ENCODE data around the gene ATP8B4.
A peak's percentile ranks its signal among the peaks of the same experiment; 100 is the strongest.

The ATP8B4 gene

GRCh38 chr15:49857496-49858475, 261.2 kb downstream of the ATP8B4 start:
- no peak overlapping the region for H3K4me3 ChIP-seq (ENCODE audit: low read depth, low read length)
- TF ChIP-seq MYC (IDR thresholded peaks at IDR 0.05; ENCODE audit: low read depth, low read length) (no peak), CTCF (IDR thresholded peaks at IDR 0.05; ENCODE audit: low read depth, low read length) (no peak), MAX (IDR thresholded peaks at IDR 0.05; ENCODE audit: low read depth, low read length) (no peak), POLR2A (IDR thresholded peaks at IDR 0.05; ENCODE audit: extremely low read depth, insufficient read length) (no peak)
- no peak for DNase-seq (ENCODE audit: low read depth)

- no peak overlapping the region for H3K4me3 ChIP-seq (ENCODE audit: low read depth, low read length)
- TF ChIP-seq MYC (IDR thresholded peaks at IDR 0.05; ENCODE audit: low read depth, low read length) (no peak), CTCF (IDR thresholded peaks at IDR 0.05; ENCODE audit: low read depth, low read length) (no peak), POLR2A (IDR thresholded peaks at IDR 0.05; ENCODE audit: extremely low read depth, insufficient read length) (no peak), MAX (IDR thresholded peaks at IDR 0.05; ENCODE audit: low read depth, low read length) (no peak)
- DNase-seq (ENCODE audit: low read depth), result peak; percentile 63
Measured at GRCh38 chr15:49855917-49856637, 263.0 kb downstream of the ATP8B4 start.

GRCh38 chr15:49852756-49853155, 266.3 kb downstream of the ATP8B4 start:
- H3K4me3 ChIP-seq (ENCODE audit: low read depth, low read length), result no peak overlapping the region
- DNase-seq (ENCODE audit: low read depth), result no peak

GRCh38 chr15:49848807-49849206, 270.2 kb downstream of the ATP8B4 start:
- no peak overlapping the region for H3K4me3 ChIP-seq (ENCODE audit: low read depth, low read length)
- DNase-seq (ENCODE audit: low read depth), result no peak
- no peak for TF ChIP-seq MYC (IDR thresholded peaks at IDR 0.05; ENCODE audit: low read depth, low read length)
- TF ChIP-seq MAX (IDR thresholded peaks at IDR 0.05; ENCODE audit: low read depth, low read length), result no peak
- no peak for TF ChIP-seq POLR2A (IDR thresholded peaks at IDR 0.05; ENCODE audit: extremely low read depth, insufficient read length)
- TF ChIP-seq CTCF (IDR thresholded peaks at IDR 0.05; ENCODE audit: low read depth, low read length), result no peak

More at GRCh38 chr15:49852756-49853155, 266.3 kb downstream of the ATP8B4 start:
- TF ChIP-seq MAX (IDR thresholded peaks at IDR 0.05; ENCODE audit: low read depth, low read length), result no peak
- TF ChIP-seq POLR2A (IDR thresholded peaks at IDR 0.05; ENCODE audit: extremely low read depth, insufficient read length), result no peak
- no peak for TF ChIP-seq MYC (IDR thresholded peaks at IDR 0.05; ENCODE audit: low read depth, low read length)
- TF ChIP-seq CTCF (IDR thresholded peaks at IDR 0.05; ENCODE audit: low read depth, low read length), result no peak

DNA sequence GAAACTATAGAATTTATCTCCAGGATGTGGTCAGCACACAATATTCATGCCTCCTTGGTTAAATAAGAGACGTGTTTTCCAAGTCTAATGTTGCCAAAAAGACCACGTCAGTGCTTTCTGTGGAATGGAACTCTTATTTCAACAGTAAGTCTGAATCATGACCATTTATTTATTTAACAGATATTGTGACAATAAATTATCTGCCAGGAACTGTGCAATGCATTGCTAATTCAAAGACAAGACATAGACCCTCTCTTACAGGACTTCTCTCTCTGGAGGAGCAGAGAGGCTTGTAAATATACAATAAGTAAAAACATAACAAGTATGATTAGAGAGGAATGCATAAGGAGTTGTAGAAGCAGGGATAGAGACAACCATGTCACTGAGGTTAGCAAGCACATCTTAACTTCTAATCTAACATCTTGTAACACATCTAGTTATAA, 270.7 kb downstream of the ATP8B4 start:
- no peak overlapping the region for H3K4me3 ChIP-seq (ENCODE audit: low read depth, low read length)
- TF ChIP-seq MYC (IDR thresholded peaks at IDR 0.05; ENCODE audit: low read depth, low read length), result no peak
- no peak for TF ChIP-seq POLR2A (IDR thresholded peaks at IDR 0.05; ENCODE audit: extremely low read depth, insufficient read length)
- TF ChIP-seq CTCF (IDR thresholded peaks at IDR 0.05; ENCODE audit: low read depth, low read length), result no peak
- no peak for TF ChIP-seq MAX (IDR thresholded peaks at IDR 0.05; ENCODE audit: low read depth, low read length)
- DNase-seq (ENCODE audit: low read depth), result no peak

All from NB4 (cell line).